GM19452 (cell line): ENCODE measurements around the gene PTPRN2.

Experiments
- ATAC-seq: cut with Tn5 transposase; IDR thresholded peaks from one replicate; pipeline ENCODE4 v1.9.1; 2021; ENCODE audit not compliant: unreplicated experiment

PTPRN2 gene

GRCh38 chr7:157688533-157689268 is 898.9 kb downstream of the PTPRN2 start:
- ATAC-seq = no peak

GRCh38 chr7:157687845-157688532 is 899.6 kb downstream of the PTPRN2 start:
- no peak for ATAC-seq

- no peak for ATAC-seq
Measured at GRCh38 chr7:157687158-157687557, 900.5 kb downstream of the PTPRN2 start.

GRCh38 chr7:157686285-157686894 is 901.2 kb downstream of the PTPRN2 start:
- no peak for ATAC-seq

- no peak for ATAC-seq
Measured at GRCh38 chr7:157685430-157686284, 902.0 kb downstream of the PTPRN2 start.

GRCh38 chr7:157684909-157685429 is 902.7 kb downstream of the PTPRN2 start:
- no peak for ATAC-seq

GRCh38 chr7:157684157-157684908 is 903.3 kb downstream of the PTPRN2 start:
- ATAC-seq = no peak

GRCh38 chr7:157683747-157684156 is 903.9 kb downstream of the PTPRN2 start:
- ATAC-seq = no peak

- no peak for ATAC-seq
Measured at GRCh38 chr7:157682946-157683746, 904.5 kb downstream of the PTPRN2 start.

GRCh38 chr7:157682064-157682945 is 905.3 kb downstream of the PTPRN2 start:
- ATAC-seq = no peak

GRCh38 chr7:157679607-157680006 is 908.0 kb downstream of the PTPRN2 start:
- no peak for ATAC-seq

- no peak for ATAC-seq
Measured at GRCh38 chr7:157678501-157678900, 909.1 kb downstream of the PTPRN2 start.

GRCh38 chr7:157676456-157677255 is 911.0 kb downstream of the PTPRN2 start:
- ATAC-seq = no peak

GRCh38 chr7:157676001-157676400 is 911.6 kb downstream of the PTPRN2 start:
- ATAC-seq = no peak

- no peak for ATAC-seq
Measured at GRCh38 chr7:157675427-157675927, 912.1 kb downstream of the PTPRN2 start.

GRCh38 chr7:157674715-157675426 is 912.8 kb downstream of the PTPRN2 start:
- ATAC-seq = no peak
